GM18909 (cell line): ENCODE data around the gene NSG2.
"Not testable (repeated sequence)": the region's sequence is repeated elsewhere in the genome, so short reads cannot be mapped to it uniquely, and the experiment has no call there.

Source experiments
- ATAC-seq: cut with Tn5 transposase; IDR thresholded peaks from one replicate; pipeline ENCODE4 v1.9.1; 2021; ENCODE audit warnings: mild to moderate bottlenecking; ENCODE audit not compliant: unreplicated experiment, poor library complexity

NSG2 gene

DNA sequence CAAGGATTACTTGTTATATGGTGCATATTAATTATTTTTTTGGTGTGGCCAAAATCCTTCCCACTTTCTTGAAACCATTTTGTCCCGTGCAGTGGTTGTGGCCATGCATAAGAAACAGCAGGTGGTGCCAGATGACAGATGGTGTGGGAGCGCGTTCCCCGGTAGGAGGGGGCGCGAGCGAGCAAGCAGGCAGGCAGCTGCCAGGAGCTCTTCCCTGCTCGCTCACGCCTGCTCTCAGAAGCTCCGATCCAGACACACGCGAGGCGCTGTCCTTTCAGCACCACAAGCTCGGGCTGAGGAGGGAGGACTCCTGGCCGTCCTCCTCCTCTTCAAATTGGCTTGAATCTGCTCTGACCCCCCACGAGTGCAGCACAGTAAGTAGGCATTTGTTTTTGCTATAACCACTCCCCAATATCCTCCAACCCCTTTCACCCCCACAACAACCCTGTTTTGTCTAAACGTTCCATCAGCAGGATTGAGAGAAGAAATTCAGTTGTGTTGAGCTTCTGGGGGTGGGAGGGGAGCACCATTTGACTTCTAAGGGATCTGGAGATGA lies at the start of gene NSG2:
Gene NSG2, plus strand, starts transcription at position 237 of the 556 bp plus-strand sequence. CDS start 1,050 bp downstream, outside the sequence.
- ATAC-seq: peak; percentile 80

DNA sequence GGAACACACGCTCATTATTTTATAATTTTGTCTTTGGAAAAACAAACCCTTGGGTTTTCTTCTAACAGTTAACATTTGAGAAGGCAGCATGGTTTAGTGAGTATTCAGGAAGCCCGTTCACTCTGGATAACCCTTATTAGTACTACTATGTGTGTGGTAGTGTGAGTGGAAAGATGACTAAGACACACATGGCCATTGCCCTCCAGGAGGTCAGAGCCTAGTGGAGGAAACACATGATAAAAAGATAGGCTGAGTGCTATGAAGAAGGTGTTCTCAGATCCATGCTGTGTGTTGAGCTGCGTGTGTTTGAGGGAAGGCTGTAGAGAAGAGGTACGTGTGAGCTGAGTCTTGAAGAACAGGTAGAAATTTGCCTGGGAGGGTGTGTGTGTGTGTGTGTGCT lies 48.2 kb upstream of the NSG2 start:
- ATAC-seq: no peak

DNA sequence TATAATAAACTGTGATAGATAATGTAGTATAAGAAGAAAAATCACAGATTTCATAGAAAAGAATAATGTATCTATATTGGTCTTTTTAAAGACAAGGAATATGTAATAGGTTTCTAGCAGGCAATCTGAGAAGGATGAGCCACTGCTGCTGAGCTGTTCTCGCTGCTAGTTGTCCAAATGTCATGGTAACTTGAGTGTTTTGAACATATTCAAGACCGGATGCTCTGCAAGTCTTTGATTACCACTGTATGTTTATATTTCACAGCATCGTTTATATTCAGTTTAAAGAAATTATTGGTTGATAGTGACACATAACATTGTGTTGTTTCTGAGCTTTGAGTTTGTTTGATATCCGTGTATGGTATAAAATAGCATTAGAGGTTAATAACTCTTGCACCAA lies 47.0 kb upstream of the NSG2 start:
- no peak for ATAC-seq

DNA sequence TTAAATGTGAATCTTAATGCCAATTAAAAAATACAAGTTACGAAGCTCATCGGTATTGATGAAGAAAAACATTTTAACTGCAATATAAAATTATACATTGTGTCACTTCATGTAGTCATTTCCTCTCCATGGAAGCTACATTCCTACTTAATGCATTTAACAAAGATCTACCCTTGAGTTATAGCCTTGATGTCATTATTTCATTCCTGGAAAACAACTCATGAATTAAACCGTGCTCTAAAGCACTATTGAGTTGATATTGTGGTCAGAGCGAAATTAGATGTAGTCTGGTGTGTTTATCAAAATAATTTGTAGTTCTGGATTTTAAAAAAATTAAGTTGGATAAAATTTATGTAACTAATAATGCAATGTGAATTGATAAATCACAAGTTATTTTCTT lies 45.4 kb upstream of the NSG2 start:
- ATAC-seq: no peak

DNA sequence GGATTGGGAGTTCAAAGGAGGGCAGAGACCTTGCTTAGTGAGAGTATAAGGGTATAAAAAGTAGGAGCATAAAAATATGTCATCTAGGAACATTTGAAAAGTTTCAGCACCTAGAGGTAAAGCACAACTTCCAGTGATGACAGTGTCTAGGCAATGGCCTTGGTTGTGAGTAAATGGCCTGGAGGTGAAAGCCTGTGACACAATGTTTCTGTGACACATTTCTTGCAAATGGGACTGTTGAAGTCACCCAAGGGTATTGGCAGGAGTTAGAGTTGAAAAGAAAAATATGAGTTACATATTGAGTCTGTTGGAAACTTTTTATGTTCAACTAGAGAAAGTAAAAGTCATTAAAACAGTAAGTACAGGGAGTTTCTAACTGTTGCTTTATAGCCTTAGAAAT lies 41.7 kb upstream of the NSG2 start:
- no peak for ATAC-seq

DNA sequence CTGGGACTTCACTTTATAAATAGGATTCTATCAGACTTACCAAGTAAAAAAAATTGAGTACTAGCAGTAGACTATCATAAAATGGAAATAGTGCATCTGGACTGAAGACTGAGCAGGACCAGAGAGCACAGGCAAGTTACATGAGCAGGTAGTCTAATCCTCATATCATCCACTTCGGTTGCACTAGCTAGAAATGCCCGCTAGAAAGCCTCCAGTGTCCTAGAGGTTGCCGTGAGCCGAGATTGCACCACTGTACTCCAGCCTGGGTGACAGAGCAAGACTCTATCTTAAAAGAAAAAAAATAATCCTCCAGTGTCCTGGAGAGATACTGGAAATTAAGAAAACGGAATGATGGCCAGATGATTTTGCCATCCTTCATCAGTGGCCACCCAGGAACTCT lies 36.6 kb upstream of the NSG2 start:
- no peak for ATAC-seq

DNA sequence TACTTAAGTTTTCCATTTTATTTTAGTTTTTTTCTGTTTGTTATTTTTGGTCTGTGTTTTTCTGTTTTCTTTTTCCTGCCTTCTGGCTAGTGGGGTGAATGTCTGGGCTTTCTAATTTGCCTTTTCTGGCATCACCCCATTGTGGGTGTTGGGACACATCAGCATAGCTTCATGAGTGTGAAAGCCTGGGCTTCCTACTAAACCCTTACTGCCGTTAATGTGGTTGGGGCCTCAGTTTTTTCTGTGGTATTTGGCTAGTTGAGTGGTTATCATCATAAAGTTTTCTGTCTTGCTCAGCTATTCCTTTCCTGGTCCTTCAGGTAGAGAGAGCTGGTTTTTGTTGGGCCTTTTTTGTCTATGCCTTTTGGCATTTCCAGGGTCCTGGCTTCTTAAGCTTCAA lies 35.1 kb upstream of the NSG2 start:
- no peak for ATAC-seq

DNA sequence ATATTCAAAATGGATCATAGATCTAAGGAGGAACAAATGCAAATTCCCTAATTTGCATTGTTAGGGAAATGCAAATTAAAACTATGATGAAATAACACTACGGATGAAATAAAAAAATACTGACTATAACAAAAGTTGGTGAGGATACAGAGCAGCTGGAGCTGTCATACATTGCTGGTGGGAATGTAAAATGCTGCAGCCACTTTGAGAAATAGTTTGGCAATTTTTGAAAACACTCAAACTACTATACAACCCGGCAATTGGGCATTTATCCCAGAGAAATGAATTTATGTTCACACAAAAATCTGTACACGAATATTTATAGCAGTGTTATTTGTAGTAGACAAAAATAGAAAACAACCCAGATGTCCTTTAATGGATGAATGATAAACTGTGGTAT lies 34.1 kb upstream of the NSG2 start:
- ATAC-seq: no peak

DNA sequence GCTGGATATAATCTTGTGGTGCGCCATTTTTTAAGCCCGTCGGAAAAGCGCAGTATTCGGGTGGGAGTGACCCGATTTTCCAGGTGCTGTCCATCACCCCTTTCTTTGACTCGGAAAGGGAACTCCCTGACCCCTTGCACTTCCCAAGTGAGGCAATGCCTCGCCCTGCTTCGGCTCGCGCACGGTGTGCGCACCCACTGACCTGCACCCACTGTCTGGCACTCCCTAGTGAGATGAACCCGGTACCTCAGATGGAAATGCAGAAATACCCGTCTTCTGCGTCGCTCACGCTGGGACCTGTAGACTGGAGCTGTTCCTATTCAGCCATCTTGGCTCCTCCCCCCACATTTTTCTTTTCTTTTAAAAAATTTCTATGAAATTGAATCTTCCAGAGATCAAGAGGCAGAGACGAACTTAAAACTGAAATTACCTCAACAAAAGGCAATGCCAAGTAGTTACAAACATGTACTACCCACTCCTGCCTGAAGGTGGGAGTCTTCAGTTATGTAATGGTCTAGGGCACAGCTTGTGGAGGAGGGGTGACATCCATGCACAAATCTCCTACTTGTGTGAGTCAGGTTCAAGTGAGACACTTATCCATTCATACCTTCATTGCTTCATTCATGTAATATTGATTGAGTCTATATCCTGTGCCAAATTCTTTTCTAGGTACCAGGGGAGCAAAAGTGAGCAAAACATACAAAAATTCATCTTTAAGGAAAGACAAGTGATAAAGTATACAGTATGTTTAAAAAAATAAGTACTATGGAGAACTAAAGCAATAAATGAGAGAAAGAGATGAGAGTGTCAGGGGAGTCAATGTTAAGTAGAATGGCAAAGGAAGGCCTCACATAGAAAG lies 25.2 kb upstream of the NSG2 start:
- not testable (repeated sequence) for ATAC-seq

DNA sequence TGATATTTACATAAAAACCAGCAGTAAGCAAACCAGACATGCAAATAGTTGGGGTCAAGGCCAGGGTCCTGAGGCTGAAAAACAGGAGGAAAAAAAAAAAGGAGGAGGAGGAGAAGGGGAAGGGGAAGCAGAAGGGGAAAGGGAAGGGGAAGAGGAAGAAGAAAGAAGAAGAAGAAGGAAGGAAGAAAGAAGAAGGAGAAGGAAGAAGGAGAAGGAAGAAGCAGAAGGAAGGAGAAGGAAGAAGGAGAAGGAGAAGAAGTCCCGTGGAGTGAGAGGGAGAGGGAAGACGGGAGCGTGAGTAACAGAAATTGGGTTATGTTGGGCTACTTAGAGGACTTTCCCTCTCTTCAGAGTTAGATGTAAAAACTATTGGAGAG lies 24.6 kb upstream of the NSG2 start:
- ATAC-seq: no peak

DNA sequence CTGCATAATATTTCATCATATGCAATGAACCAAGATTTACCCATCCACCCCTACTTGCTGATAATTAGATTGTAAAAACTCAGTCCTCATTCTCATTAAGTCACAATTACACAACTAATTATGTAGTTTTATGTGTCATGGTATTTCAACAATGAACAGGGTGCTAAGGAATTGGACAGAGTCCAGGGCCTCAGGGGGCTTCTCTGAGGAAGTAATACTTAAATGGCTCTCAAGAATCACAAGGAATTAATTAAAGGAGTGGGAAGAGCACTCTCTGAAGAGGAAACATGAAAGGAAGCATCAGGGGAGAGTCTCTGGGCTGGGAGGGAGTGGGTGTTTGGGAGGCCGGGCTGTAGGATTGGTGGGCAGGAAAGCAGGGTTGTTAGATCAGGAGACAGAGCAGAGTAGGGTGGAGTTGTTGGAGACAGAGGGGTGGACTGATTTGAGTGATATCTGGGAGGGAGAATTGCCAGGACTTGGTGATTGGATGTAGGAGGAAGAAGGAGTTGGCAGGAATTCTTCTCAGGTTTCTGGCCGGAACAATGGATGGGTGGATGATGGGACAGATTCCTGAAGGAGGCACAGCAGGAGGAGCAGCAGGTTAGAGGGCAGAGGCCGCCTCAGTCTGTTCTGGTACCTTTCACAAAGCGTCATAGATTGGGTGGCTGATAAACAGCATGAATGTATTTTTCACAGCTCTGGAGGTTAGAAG lies 23.0 kb upstream of the NSG2 start:
- ATAC-seq: no peak

DNA sequence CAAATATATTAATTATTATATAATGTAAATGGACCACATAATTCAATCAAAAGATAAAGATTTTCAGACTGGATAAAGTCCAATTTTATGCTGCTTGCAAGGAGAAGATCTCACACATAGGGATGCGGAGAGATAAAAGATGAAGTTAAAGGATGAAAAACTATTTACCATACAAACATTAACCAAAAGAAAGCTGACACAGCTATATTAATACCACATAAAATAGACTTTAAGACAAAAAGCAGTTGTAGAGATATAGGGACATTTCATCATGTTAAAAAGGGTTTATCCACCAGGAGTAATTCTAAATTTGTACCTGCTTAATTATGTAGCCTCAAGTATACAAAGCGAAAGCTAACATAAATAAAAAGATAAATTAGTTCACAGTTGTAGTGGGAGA lies 15.2 kb upstream of the NSG2 start:
- no peak for ATAC-seq

DNA sequence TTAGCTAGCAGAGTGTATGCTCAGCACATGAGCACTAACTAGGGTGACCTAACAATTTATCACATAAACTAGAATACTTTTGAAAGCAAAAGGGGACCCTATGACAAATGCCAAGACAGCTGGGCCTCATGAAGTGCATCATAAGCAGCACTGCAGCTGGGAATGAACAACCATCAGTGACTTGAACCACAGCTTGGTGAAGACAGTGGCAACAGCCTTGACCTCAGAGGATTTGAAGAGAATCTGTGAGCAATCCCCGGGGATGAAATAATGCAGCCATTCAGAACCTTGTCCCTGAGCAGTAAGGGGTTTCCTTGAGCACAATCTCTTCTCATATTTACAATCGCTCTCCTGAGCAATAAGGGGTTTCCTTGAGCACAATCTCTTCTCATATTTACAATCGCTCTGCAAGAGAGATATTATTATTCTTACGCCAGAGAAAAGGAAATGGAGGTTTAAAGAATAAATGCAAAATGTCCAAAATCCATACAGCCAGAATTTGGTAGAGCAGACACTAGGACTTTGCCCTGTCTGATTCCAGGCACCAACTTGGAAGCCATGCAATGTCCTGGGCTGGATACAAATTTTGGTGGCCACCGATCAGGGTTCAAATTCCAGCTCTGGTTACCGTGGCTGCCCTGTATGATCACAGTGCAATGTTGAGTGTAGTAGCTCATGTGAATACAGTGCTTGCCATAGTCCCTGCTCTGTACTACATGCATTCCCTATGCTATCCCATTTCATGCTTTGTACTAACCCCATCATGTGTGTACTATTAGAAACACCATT lies 846 bp upstream of the NSG2 start:
- ATAC-seq: no peak

DNA sequence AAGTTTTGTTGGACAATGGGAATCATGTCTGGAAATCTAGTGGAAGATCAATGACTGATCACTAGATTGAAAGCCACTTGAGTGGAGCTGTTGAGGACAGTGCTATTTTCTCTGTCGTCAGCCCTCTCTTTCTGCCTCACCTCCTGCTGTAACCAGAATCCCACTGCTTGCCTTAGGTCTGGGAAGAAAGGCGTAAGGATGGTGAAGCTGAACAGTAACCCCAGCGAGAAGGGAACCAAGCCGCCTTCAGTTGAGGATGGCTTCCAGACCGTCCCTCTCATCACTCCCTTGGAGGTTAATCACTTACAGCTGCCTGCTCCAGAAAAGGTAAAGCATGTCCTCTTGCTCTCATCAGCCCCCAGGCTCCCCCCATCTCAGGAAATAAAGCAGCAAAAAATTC lies 1.1 kb downstream of the NSG2 start:
- ATAC-seq: no peak

DNA sequence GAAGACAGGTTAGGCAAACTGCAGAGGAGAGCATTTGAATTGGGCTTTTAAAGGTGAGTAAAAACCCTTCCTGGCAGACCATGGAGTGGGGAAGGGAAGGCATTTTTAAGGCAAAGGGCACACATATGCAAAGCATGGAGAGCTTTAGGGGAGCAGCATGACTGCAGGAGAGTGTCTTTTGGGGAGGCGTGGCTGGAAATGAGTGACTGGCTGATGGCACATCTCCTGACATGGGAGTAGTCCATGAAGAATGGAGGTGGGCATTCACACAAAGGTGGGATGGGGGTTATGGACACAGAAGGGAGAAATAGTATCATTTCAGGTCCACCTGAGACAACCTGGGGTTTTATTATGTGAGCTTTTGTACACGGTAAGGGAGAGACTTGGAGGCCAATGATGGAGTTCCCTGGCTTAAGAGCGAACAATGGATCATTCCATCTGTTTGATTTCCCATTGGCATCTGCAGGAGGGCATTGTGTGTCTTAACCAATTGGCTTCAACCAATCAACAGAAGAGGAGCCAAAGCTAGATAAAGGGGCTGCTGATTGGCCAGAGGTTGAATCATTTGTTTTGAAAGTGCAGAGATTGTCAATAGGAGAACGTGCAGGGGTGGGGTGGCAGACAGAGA lies 2.1 kb downstream of the NSG2 start:
- no peak for ATAC-seq

DNA sequence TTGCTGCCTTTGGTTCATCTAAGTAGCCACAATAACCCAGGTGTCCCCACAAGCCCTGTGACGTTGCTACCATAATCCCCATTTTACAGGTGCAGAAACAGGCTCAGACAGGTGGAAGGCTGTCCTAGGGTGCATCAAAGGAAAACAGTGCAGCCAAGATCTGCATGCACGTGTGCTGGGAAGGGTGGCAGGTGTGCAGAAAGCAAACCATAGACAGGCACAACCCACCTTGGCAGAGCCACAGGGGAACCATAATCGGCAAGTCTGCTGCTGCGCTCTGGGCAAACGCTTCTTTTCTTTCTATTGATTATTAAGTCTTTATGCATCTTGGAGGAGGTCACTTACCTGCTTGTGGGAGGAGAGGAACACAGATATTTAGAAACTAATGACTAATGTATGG lies 7.1 kb downstream of the NSG2 start:
- ATAC-seq: no peak

DNA sequence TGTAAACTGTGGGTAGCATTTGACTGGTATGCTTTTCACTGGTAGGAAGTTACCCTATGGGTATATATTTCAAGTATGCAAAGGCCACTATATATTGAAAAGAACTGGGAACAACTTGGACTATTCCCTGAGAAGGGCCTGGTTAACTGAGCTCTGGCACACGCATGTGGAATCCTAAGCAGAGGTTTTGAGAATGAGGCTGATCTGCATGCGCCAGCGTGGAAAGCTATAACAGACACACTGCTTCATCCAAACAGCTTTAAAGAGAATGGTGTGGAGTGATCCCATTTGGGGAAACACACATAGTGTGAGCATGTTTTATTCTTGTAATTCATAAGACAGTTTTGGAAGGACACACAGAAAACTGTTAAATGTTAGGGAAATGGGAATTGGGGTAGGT lies 8.4 kb downstream of the NSG2 start:
- ATAC-seq: no peak

DNA sequence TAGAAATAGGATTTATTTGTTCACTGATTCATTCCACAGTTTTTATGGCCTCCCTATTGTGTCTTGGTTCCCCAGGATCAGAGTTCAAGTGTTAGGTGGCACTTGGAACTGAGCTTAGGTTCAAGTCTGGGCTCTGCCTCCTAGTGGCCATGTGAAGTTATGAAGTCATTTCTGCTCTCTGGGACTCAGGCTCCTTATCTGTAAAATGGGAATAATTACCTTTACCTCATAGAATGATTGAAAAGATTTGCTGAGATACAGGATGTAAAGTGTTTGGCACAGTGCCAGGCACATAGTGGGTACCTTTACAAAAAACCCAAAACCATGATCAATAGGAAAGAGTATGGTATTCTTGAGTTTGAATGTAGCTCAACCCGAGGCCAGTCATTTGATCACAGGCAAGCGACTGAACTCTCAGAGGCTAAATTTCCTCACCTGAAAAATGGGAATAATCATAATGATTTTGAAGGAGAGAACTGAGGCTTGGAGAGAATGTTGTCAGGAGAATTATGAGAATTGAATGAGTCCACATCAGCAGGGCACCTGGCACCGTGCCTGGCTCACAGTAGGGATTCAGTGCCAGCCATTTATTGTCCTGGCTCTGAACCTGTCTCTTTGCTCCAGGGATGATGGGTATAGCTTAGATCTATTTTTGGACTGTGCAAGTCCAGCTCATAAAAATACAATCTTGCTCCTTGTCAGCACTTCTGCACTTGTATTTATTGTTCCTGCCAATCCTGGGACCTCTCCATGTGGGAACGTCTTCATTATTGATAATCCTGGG lies 10.8 kb downstream of the NSG2 start:
- ATAC-seq: no peak

DNA sequence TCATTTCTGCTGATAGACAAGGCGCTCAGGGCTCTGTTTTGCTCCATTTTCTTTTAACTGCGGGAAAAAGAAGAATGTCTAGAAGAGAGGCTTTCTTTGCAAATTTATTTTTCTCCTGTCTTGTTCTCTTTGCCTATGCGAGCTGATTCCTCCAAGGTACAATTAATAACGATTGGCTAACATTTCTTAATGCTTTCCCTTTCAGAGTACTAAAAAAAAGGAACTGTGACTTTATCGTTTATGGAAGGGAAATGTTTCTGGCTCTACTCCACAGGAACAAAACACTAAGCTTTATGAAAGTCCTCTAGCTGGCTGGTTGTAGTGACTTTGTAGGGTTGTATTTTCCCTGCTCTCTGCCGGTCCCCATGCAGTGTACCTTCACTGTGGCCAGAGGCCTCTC lies 11.7 kb downstream of the NSG2 start:
- no peak for ATAC-seq
